Mesodermal cell (in vitro differentiated cells): ENCODE measurements around the gene LRRC26. TPM values are rescaled to one million over a fixed set of nuclear protein-coding genes. Genes with fewer than 3 reads are reported as not detected.
A peak's percentile ranks its signal among the peaks of the same experiment; 100 is the strongest.

Experiments used
- H3K27ac ChIP-seq: 2 replicates; pipeline ENCODE4 v1.7.0; 2013; ENCODE audit warnings: mild to moderate bottlenecking, low read depth, low read length, moderate library complexity; ENCODE audit not compliant: severe bottlenecking
- H3K36me3 ChIP-seq: 2 replicates; pipeline ENCODE4 v1.7.1; 2013; ENCODE audit warnings: mild to moderate bottlenecking, low read length, moderate library complexity; ENCODE audit not compliant: control insufficient read depth, insufficient read depth
- H3K4me1 ChIP-seq: one replicate; pipeline ENCODE4 v1.7.1; 2013; ENCODE audit warnings: mild to moderate bottlenecking, low read length; ENCODE audit not compliant: insufficient read depth, control insufficient read depth, poor library complexity, severe bottlenecking
- H3K4me3 ChIP-seq: 2 replicates; pipeline ENCODE4 v1.7.0; 2013; ENCODE audit warnings: low read length, control low read depth, mild to moderate bottlenecking; ENCODE audit not compliant: insufficient read depth, poor library complexity, severe bottlenecking; ENCODE audit errors: extremely low read depth
- H3K9me3 ChIP-seq: 2 replicates; pipeline ENCODE4 v1.7.1; 2013; ENCODE audit warnings: mild to moderate bottlenecking, low read length, moderate library complexity; ENCODE audit not compliant: control insufficient read depth
- WGBS, 2 experiments: methylation state at CpG; one replicate each; pipeline ENCODE4 v1.1.5; 2013; ENCODE audit warnings: missing lambda C conversion rate in 2 of 2; ENCODE audit not compliant: insufficient coverage in 2 of 2; 5-methylcytosine and 5-hydroxymethylcytosine counted together
- polyA plus RNA-seq, 2 experiments: library from polyadenylated mRNA; stranded (reverse); fragments of 50-300 nt; gene quantifications; one replicate each; pipeline ENCODE4 v1.2.3, GENCODE V29; 2013

Gene LRRC26, protein sequence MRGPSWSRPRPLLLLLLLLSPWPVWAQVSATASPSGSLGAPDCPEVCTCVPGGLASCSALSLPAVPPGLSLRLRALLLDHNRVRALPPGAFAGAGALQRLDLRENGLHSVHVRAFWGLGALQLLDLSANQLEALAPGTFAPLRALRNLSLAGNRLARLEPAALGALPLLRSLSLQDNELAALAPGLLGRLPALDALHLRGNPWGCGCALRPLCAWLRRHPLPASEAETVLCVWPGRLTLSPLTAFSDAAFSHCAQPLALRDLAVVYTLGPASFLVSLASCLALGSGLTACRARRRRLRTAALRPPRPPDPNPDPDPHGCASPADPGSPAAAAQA
- polyA plus RNA-seq (2013, experiment 1 of 2) = not detected
- not detected for polyA plus RNA-seq (2013, experiment 2 of 2)

- Histone ChIP-seq H3K36me3 (no peaks in the 10 kb centered on the region), H3K4me3 (peak within 1 kb of the TSS; percentile 19), H3K4me1 (no peaks in the 10 kb centered on the region), H3K9me3 (no peaks in the 10 kb centered on the region), H3K27ac (no peak within 1 kb of the TSS)
- WGBS, 2 experiments = 20% methylated on average over 26 to 37 of the region's 41 CpGs
Observed at GRCh38 chr9:137169896-137170358, at the start of gene LRRC26. Gene LRRC26, minus strand, starts transcription at chr9:137170051. Its CDS starts 108 bp downstream, at chr9:137169943.

- no peaks in the 10 kb centered on the region for H3K9me3 ChIP-seq
- H3K27ac ChIP-seq = peak overlapping the region; percentile 66
- no peak overlapping the region for H3K4me3 ChIP-seq
- 42 to 56% methylated on average over 10 to 12 of the region's 12 CpGs for WGBS, 2 experiments
- peaks cover 24% of the 10 kb centered on the region for H3K36me3 ChIP-seq
- H3K4me1 ChIP-seq = peaks cover 18% of the 10 kb centered on the region
Observed at GRCh38 chr9:137218754-137219271, 49.0 kb upstream of the LRRC26 start.

DNA sequence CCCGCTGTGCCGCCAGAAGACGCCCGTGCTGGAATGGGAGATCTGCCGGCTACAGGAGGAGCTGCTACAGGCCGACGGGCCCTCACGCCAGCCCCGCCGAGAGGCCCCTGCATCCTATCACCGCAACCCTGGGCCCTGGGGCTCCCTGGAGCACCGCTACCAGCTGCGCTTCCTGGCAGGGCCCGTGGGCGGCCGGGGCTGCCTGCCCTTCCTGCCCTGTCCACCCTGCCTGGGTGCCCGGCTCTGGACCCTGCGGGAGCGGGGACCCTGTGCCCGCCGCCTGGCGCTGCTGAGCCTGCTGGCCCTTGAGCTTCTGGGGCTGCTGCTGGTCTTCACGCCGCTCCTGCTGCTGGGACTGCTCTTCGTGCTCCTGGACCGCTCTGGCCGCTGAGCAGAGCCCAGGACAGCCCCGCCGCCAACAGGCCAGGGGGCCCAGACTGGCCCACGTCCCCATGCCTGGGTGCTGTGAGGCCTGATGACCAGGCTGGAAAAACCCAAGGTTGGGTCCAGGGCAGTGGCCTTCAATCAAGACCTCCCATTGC, 48.4 kb upstream of the LRRC26 start:
- Histone ChIP-seq H3K4me3 (no peak overlapping the region), H3K4me1 (peaks cover 18% of the 10 kb centered on the region), H3K27ac (peak overlapping the region; percentile 66), H3K36me3 (peaks cover 29% of the 10 kb centered on the region), H3K9me3 (no peaks in the 10 kb centered on the region)
- WGBS, 2 experiments = 95 to 96% methylated on average over 27 to 30 of the region's 30 CpGs

- Histone ChIP-seq H3K4me3 (no peak overlapping the region), H3K9me3 (no peaks in the 10 kb centered on the region), H3K27ac (peak overlapping the region; percentile 16), H3K4me1 (peaks cover 18% of the 10 kb centered on the region), H3K36me3 (peaks cover 33% of the 10 kb centered on the region)
- WGBS, 2 experiments = 60 to 62% methylated on average over 32 to 35 of the region's 36 CpGs
Observed at GRCh38 chr9:137217276-137218211, 47.7 kb upstream of the LRRC26 start.

- Histone ChIP-seq H3K36me3 (peaks cover 33% of the 10 kb centered on the region), H3K9me3 (no peaks in the 10 kb centered on the region), H3K4me1 (peaks cover 18% of the 10 kb centered on the region), H3K27ac (no peak overlapping the region), H3K4me3 (no peak overlapping the region)
- WGBS, 2 experiments = 96 to 98% methylated on average over 27 to 28 of the region's 30 CpGs
Observed at GRCh38 chr9:137216188-137216965, 46.5 kb upstream of the LRRC26 start.

DNA sequence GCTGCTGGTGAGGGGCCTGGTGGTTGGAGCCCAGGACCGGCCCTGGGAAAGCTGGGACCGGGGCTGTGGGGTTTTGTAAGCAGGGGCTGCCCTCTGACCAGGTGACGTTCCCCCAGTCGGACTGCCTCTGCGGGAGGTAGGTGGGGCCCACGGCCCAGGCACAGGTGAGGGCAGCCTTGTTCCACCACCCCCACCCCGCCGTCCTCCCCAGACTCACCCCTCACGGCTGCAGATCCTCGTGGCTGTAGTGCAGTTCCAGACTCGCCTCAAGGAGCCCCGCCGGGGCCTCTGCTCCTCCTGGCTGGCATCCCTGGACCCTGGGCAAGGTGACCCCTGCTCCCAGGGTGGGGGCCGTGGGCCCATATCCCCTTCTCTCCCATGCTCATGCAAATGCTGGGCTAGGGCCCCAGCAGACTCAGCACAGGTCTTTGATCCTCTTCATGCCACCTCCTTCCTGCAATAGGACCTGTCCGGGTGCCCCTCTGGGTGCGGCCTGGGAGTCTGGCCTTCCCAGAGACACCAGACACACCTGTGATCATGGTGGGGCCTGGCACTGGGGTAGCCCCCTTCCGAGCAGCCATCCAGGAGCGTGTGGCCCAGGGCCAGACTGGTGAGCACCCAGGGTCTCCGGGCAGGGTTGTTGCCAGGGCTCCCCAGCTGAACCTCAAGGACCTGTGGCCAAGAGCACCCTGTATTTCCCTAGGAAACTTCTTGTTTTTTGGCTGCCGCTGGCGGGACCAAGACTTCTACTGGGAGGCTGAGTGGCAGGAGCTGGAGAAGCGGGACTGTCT, 45.5 kb upstream of the LRRC26 start:
- peaks cover 36% of the 10 kb centered on the region for H3K36me3 ChIP-seq
- H3K9me3 ChIP-seq = no peaks in the 10 kb centered on the region
- WGBS, 2 experiments = 93 to 97% methylated on average over 13 to 21 of the region's 22 CpGs
- no peak overlapping the region for H3K4me3 ChIP-seq
- peaks cover 18% of the 10 kb centered on the region for H3K4me1 ChIP-seq
- no peak overlapping the region for H3K27ac ChIP-seq

DNA sequence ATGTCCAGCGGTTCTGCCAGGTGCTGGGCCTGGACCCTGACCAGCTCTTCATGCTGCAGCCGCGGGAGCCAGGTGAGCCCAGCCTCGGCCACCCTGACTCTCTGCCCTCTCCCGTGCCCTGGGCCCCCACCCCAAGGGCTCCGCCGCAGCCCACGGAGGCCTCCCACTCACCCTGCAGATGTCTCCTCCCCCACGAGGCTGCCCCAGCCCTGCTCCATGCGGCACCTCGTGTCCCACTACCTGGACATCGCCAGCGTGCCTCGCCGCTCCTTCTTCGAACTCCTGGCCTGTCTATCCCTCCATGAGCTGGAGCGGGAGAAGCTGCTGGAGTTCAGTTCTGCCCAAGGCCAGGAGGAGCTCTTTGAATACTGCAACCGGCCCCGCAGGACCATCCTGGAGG, 44.8 kb upstream of the LRRC26 start:
- H3K9me3 ChIP-seq = no peaks in the 10 kb centered on the region
- H3K4me3 ChIP-seq = no peak overlapping the region
- H3K36me3 ChIP-seq = peaks cover 40% of the 10 kb centered on the region
- 95 to 96% methylated on average over 16 to 17 of the region's 19 CpGs for WGBS, 2 experiments
- H3K27ac ChIP-seq = no peak overlapping the region
- peaks cover 18% of the 10 kb centered on the region for H3K4me1 ChIP-seq

DNA sequence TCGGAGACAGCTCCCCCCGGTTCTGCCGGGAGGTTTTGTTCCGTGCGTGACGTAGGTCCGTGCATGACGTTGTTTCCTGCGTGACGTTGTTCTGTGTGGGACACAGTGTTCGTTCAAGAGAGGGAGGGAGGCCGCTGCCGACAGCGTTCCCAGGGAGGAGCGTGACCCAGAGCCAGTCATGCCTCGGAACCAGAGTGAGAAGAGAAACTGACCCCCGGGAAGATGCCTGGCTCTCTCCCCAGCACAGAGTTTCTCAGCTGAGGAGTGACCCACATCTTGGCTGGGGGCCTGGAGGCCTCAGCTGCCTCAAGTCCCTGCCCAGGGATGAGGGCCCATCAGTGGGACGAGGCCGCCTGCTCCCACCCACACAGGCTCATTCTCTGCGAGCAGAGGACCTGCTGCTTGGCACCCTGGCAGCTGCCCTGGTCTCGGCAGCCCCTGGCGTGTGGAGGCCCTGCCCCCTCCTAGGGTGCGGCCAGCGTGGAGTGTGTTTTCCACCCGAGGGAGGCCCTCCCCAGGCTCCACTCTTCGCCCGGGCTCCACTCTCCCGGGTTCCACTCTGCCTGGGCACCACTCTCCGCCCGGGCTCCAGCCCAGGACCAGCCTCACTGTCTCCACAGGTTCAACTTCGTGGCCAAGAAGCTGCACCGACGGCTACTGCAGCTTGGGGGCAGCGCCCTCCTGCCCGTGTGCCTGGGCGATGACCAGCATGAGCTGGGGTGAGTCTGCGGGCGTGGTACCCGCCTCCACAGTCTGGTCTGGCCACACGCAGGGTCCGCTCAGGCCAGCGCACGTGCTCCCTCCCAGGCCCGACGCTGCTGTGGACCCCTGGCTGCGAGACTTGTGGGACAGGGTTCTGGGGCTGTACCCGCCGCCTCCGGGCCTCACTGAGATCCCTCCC, 43.6 kb upstream of the LRRC26 start:
- Histone ChIP-seq H3K9me3 (no peaks in the 10 kb centered on the region), H3K36me3 (peaks cover 48% of the 10 kb centered on the region), H3K27ac (no peak overlapping the region), H3K4me1 (peaks cover 10% of the 10 kb centered on the region), H3K4me3 (no peak overlapping the region)
- WGBS, 2 experiments = 92 to 96% methylated on average over 47 to 49 of the region's 49 CpGs

DNA sequence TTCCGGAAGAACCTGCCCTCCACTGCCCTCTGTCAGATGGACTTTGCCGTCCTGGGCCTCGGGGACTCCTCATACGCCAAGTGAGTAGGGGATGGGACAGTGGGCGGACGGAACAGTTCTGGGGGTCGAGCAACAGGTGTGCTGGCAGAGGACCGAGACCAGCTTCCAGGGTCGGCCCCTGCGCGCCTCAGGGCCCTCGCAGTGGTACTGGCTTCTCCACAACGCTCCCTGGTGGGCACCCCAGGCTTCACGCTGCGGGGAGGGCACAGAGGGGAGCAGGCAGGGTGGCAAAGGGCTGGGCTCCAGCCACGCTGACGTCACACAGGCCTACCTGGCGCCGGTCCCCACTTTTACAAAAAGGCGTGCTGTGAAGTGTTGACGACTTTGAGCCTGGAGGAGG, 42.7 kb upstream of the LRRC26 start:
- peaks cover under 1% of the 10 kb centered on the region for H3K4me1 ChIP-seq
- no peak overlapping the region for H3K27ac ChIP-seq
- 95 to 97% methylated on average over 20 to 21 of the region's 21 CpGs for WGBS, 2 experiments
- peaks cover 52% of the 10 kb centered on the region for H3K36me3 ChIP-seq
- H3K4me3 ChIP-seq = no peak overlapping the region
- H3K9me3 ChIP-seq = no peaks in the 10 kb centered on the region
